ENCODE measurements around the gene SLC9A6.
"Not testable (repeated sequence)": the region's sequence is repeated elsewhere in the genome, so short reads cannot be mapped to it uniquely, and the experiment has no call there.

Gene SLC9A6

GRCh38 chrX:136029766-136030165, 44.5 kb downstream of the SLC9A6 start:
- DNase-seq (ENCODE audit: low read depth in 2 of 2), result no peak

DNA sequence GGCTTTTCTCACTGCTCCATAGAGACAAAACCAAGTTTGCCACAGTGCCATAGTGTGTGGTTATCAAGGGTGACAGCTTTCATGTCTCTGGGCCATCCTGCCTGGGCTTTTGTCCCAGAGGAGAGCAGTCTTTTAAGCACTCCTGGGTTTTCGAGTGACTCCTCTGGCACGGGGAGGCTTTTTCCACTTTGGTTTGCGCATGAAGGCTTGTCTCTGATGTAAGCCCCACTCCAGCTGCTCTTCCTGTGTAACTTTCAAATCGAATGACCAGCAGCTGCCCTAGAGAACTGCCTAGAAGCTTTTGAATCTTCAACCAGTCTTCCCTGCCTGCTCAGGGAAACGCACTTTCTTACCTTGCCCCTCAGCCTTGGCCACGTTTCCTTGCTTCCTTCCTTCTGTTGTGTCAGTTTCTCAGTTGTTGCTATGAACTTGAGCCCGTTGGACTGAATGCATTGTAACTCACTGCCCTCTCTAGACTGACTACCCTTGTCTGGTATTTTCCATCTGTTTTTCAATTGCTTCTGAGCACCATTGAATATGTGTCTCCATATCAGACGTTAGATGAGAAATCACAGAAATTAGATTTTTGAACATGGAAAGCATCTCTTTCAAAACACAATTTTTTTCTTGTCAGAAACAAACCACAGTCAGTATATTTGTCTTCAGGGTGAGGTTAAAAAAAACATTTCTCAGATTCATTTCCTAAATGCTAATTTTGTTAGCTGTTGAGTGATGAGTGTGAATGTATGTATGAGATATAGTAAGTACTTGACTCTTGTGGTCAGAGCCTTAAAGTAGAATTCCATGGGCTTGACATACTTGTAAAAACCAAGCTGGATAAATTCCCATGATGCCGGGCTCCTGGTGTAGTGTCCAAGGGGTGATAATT, 45.3 kb downstream of the SLC9A6 start:
- DNase-seq (ENCODE audit: low read depth in 2 of 2), result no peak

DNA sequence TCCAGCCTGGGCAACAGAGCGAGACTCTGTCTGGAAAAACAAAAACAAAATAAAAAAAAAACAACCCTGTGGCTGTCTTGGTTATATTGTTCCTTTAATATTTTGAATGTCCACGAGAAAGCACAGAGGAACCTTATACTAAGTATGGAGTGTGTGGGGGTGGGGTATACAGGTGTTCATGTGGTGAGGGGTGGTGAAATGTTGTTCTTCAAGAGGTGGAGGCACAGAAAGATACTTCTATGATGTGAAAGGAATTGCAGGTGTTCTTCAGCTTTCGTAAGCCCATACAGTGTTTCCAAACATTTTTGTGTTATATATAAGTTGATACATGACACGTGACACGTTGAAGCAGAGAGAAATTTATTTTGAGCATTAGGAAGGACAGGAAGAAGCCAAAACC, 46.4 kb downstream of the SLC9A6 start:
- DNase-seq (ENCODE audit: low read depth in 2 of 2), result no peak

- no peak for DNase-seq (ENCODE audit: low read depth in 2 of 2)
Measured at GRCh38 chrX:136032370-136032769, 47.1 kb downstream of the SLC9A6 start.

DNA sequence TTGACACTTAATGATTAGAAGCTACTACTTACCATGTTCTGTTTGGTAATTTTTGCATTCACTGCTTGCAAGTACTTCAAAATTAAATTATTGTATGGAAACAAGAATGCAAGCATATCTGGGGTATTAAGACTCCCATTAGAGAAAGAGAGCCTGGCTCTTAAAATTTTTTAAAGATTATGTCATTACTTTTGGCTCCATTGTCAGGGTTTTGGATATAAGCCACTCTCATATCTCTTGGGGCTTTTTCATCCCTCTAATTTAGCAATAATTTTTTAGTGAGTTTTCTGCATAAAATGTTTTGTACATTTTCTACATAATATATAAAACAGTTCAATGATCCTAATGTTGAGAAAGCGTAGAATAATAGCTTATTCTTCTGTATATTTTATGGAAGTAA, 49.4 kb downstream of the SLC9A6 start:
- no peak for DNase-seq (ENCODE audit: low read depth in 2 of 2)

GRCh38 chrX:136035663-136036062, 50.4 kb downstream of the SLC9A6 start:
- no peak for DNase-seq (ENCODE audit: low read depth in 2 of 2)

GRCh38 chrX:136039485-136039884, 54.2 kb downstream of the SLC9A6 start:
- no peak for DNase-seq (ENCODE audit: low read depth in 2 of 2)

DNA sequence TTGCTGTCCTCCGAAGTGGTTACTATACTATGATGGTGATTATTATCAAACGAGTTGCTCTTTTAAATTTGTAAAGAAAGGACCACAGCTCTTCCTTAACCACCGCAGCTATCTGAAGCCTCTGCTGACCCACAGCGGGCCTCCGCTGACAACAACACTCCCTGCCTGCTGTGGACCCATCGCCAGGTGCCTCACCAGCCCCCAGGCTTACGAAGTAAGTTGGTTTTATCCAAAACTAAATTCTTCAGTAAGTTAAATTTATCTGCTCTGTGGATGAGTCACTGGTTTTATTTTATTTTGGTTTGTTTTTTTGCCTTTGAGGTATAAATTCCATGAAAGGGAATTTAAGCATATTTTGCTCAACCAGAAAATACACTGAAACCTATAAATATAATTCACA, 54.7 kb downstream of the SLC9A6 start:
- DNase-seq (ENCODE audit: low read depth in 2 of 2), result no peak

DNA sequence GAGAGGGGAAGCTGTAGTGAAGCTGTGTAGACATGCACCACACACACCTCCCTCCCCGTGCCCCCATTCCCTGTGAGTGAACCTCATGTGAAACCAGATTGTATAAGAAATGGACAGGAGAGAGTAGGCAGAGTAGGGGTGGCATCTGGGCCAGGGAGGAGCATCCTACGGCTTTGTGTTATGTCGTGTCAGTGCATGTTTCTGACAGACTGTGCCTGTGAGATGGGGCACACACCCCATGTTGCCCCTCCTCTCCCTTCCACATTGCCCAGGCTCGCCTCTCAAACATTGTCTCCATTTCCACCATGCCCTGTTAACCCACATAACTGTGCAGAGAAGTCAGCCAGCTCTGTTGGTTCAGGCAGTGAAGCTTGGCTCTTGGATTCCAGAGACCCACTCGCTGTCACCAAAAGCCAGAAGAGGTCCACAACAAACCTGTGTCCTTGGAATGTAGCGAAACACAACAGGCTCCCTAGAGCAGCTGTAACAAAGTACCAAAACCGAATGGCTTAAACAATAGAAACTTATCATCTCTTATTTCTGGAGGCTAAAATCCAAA, 56.1 kb downstream of the SLC9A6 start:
- no peak for DNase-seq (ENCODE audit: low read depth in 2 of 2)

- DNase-seq (ENCODE audit: low read depth in 2 of 2), result no peak
Measured at GRCh38 chrX:136045008-136045407, 59.8 kb downstream of the SLC9A6 start.

- no peak for DNase-seq (ENCODE audit: low read depth in 2 of 2)
Measured at GRCh38 chrX:136046295-136047015, 61.2 kb downstream of the SLC9A6 start.

DNA sequence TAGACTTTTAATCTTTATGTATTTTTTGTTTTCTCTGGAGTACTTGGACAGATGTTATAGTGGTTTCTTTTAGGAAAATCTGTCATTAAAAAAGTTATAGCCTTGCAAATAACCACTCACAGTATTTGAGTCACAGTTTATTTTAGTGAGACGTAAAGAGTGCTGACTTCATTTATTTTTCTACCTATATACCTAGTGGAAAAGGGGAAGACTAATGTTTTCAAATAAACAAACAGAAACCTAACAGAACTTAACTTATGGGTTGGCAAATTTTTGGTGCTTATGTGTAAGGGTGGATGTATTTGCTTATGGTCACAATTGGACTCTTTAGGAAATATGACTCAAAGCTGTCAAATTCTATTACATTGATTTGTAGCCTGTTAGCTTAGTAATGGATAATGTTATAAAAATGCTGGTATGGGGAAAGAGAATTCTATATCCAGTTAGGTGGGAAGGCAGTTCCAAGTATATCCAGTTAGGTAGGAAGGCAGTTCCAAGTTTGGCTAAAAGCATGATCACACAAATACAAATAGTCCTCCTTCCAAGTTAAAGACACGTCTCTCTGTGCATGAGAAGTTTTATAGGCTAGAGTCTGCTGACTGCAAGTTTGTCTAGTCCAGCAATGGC, 61.9 kb downstream of the SLC9A6 start:
- DNase-seq (ENCODE audit: low read depth in 2 of 2), result no peak

DNA sequence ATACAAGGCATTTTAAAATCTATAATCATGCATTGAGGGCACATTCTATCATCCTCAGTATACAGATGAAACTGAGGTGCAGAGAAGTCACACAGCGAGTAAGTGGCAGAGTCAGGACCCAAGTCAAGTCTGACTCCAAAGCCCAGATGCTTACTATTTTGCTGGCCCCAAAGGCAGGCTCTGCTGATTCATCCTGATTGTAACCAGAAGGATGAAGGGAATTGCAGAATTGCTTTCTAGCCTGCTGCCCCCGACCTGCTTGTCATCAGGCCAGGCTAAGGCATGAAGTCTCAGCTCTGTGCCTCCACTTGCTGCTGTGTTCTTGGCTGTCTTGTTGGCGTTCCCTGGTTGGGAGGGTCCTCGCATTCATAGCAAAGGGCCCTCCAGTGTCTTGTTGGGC, 62.7 kb downstream of the SLC9A6 start:
- DNase-seq (ENCODE audit: low read depth in 2 of 2), result no peak

DNA sequence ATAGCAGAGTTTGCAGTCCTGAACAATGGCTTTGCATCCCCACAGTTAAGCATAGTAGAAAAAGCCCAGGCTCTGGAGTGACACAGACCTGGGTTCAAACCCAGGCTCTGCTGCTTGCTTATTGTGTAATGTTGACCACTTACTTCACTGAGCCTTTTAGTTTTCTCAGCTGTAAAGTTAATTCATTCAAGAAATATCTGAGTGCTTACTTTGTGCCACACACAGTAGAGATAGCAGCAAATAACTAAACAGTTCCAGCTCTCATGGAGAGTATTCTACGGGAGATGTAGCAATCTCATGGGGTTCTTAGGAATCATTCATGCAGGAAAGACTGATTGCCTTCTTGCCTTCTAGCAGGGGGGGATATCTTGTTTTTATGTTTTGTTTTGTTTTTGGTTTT, 63.2 kb downstream of the SLC9A6 start:
- DNase-seq (ENCODE audit: low read depth in 2 of 2), result no peak

- no peak for DNase-seq (ENCODE audit: low read depth in 2 of 2)
Measured at GRCh38 chrX:136049608-136050007, 64.4 kb downstream of the SLC9A6 start.

- not testable (repeated sequence) for DNase-seq (ENCODE audit: low read depth in 2 of 2)
Measured at GRCh38 chrX:136050875-136051274, 65.6 kb downstream of the SLC9A6 start.

- DNase-seq (ENCODE audit: low read depth in 2 of 2), result no peak
Measured at GRCh38 chrX:136051611-136052010, 66.4 kb downstream of the SLC9A6 start.

- DNase-seq (ENCODE audit: low read depth in 2 of 2), result no peak
Measured at GRCh38 chrX:136055651-136056221, 70.5 kb downstream of the SLC9A6 start.

DNA sequence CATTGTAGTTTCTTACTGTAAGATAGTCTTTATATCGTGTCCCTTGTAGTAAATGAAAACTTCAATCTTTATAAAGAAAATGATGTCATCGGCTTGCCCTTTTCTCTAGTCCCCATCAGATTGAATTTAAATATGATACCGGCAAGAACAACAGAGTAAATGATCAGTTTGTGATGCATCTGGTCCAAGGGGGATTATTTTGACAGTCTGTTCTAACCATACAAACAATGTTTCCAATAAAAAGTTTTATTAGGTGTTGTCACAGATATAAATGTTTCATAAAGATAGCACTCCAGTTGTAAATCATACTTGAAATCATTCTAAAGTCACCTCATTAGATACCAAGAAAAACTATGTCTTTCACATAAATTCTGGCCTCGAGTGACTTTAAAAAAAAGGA, 72.3 kb downstream of the SLC9A6 start:
- DNase-seq (ENCODE audit: low read depth in 2 of 2), result no peak

GRCh38 chrX:136059350-136059749, 74.1 kb downstream of the SLC9A6 start:
- no peak for DNase-seq (ENCODE audit: low read depth in 2 of 2)

DNA sequence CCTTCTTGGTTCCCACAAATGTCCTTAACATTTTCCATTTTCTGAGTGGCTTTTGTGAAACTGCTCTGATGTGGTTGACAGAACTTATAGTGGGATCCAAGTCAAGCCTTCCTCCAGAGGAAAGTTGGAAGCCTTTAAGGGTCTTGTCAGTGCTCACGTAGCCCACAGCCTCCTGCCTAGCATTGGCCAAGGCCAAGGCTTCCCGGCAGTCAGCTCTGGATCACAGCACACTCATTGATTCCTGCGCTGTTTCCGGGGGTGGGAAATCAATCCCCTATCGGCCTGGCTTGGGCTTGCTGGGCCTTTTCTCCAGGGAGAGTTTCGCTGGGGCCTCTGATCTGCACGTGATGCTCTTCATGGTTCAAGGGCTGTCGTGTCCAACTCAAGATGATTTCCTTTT, 76.1 kb downstream of the SLC9A6 start:
- no peak for DNase-seq (ENCODE audit: low read depth in 2 of 2)

DNA sequence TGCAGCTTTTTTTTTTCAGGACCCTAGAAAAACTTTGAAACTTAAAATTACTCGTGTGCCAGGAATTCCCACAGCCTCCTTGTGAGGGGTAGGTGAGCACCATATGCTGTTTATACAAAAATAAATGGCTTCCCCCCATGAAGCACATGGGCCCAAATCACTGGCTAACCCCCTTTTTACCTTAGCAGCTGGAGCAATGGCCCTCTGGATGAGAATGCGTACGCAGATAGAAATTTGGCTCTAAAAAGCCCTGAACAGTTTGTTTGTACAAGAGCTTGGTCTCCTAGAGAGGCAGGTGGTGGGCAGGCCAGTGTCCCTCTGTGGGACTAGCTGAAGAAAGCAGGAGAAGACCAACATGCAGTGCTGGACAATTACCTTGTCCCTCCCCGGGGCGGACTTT, 76.5 kb downstream of the SLC9A6 start:
- no peak for DNase-seq (ENCODE audit: low read depth in 2 of 2)
